NCI-H524 treated with DMSO at 0.1 percent for 48 hours (cell line): ENCODE measurements around the gene VSIG10L.

ENCODE experiments used
- DNase-seq: peaks from one replicate; lab custom pipeline; 2025; lab: John Stamatoyannopoulos, UW

The VSIG10L gene

GRCh38 chr19:51338563-51339312, 3.2 kb downstream of the VSIG10L start:
- DNase-seq: no peak

GRCh38 chr19:51337861-51338562, 3.9 kb downstream of the VSIG10L start:
- no peak for DNase-seq

GRCh38 chr19:51337141-51337860, 4.6 kb downstream of the VSIG10L start:
- DNase-seq: no peak

GRCh38 chr19:51333836-51334460, 8.0 kb downstream of the VSIG10L start:
- no peak for DNase-seq

- DNase-seq: no peak
These were observed 10.2 kb downstream of the VSIG10L start for GRCh38 chr19:51331716-51332115.

- no peak for DNase-seq
These were observed 10.7 kb downstream of the VSIG10L start for GRCh38 chr19:51331193-51331592.

DNA sequence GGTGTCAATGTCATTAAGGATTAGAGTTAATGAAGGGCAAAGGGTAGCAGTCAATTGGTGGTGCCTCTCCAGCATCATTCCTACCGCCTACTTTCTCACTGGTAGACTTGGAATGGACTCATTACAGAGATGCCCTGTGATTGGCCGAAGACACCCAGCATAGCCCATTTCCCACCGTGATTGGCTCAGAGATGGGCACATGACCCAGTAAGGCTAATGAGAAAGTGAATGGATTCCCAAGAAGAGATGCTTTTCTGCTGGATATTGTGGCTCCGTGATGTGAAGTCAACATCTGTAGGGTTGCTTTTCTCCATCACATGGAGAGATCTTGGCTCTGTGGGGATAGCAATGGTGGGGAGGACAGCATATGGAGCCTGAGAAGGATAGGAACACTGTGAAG, 11.6 kb downstream of the VSIG10L start:
- DNase-seq: no peak

GRCh38 chr19:51329411-51329810, 12.5 kb downstream of the VSIG10L start:
- DNase-seq: no peak

DNA sequence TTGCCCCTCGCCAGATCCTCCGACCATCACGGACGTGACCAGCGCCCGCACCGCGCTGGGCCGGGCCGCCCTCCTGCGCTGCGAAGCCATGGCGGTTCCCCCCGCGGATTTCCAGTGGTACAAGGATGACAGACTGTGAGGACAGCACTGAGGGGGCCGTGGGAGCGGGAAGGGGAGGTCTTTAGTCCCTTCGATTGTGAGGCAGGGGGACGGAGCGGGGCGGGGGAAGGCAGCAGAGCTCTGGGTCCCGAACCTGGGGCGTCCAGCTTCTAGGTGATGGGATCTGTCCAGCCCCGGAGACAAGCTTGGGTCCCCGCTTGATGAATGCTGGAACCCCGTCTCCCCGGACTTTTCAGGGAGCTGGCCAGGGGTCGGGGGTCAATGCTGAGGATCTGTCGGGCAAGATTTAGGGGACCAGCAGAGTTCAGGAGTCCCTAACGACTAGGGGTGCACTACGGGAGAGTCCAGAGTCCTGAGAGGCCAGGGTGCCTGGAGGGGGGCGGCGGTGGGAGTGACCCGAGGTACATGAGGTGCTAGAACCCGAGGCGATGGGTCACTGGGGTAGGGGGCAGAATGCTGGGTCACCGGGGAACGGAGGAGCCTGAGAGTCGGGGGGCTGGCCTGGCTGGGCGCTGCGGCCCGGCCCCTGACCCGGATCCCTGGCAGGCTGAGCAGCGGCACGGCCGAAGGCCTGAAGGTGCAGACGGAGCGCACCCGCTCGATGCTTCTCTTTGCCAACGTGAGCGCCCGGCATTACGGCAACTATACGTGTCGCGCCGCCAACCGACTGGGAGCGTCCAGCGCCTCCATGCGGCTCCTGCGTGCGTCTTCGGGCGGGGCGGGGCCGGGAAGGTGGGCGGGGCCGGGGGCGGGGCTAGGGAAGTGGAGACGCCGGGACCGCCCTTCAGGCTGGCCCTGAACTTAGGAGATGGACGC, 14.6 kb downstream of the VSIG10L start:
- DNase-seq: no peak

- DNase-seq: no peak
These were observed 15.5 kb downstream of the VSIG10L start for GRCh38 chr19:51326216-51327065.

DNA sequence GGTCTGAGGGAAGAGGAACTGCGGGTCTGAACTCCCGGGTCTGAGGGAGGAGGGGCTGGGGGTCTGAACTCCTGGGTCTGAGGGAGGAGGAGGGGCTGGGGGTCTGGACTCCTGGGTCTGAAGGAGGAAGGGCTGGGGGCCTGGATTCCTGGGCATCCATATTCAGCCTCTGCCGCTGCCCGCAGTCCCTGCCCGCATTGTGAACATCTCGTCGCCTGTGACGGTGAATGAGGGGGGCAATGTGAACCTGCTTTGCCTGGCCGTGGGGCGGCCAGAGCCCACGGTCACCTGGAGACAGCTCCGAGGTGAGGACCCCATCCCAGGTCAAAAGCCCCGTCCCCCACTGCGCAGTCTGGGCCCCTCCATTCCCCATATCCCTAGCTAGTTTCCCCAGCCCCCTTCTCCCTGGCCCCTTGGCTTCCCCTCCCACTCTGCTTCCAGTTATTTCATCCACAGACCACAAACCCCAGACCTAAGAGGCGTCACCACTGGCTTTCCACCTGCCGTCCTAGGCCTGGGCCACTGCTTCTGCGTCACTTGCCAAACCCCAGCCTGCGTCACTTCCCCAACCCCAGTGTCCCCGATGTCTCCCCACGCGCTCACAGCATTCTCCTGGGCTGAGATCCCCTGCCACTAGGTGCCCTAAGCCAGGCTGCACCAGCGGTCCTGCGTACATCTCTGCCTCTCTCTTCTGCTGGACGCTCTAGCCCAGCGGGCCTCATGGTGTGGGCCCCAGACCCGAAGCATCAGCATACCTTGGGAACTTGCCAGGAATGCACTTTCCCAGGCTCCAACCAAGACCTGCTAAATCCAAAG, 16.6 kb downstream of the VSIG10L start:
- no peak for DNase-seq

DNA sequence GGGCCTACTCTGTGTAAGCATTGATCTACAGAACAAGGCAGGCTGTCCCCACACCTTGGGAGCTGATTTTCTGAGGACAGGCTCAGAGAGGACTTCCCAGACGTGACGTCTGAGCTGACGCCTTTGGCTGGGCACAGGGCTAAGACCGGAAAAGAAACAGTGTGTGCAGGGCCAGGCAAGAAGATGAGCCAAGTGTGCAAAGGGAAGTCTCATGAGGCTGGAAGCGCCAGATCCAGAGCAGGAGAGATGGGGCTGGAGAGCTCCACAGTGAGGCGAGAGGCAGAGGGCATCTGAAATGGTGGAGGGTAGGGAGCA, 17.8 kb downstream of the VSIG10L start:
- DNase-seq: no peak

- no peak for DNase-seq
These were observed 18.3 kb downstream of the VSIG10L start for GRCh38 chr19:51323481-51324166.

DNA sequence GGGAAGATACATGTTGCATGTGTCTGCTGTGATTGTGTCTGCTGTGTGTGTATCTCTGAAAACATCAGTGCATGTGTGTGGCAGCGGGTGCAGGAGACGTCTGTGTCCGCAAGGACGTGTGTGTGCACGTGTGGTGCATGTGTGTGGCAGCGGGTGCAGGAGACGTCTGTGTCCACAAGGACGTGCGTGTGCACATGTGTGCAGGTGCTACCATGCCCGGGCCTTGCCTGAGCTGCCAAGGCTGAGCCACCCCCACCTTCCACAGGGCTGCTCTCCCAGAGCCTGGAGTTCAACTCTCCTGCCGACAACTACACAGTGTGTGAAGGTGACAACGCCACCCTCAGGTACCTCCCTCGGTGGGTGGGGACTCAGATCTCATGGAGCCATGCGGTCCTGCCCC, 20.1 kb downstream of the VSIG10L start:
- no peak for DNase-seq

- no peak for DNase-seq
These were observed 21.7 kb downstream of the VSIG10L start for GRCh38 chr19:51320280-51320657.

- no peak for DNase-seq
These were observed 22.2 kb downstream of the VSIG10L start for GRCh38 chr19:51319649-51320279.

- DNase-seq: no peak
These were observed 23.0 kb downstream of the VSIG10L start for GRCh38 chr19:51318687-51319648.

DNA sequence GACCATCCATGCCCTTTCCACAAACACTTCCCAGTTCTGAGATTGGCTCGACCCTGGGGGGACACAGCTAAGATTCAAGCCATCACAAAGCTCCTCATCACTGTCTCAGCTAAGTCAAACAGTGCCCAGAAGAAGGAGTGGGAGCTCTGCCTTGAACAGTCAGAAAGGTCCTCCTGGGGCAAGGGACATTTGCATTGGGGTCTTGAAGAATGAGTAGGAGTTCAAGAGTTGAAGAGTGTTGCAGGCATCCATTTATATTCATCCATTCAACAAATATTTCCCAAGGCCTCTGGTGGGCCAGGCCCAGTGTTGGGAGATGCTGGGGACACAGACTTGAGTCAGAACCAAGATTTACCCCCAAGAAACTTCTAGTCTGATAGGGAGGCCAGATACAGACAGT, 24.0 kb downstream of the VSIG10L start:
- no peak for DNase-seq
